Activated CD4-positive, alpha-beta T cell treated with anti-CD3 and anti-CD28 coated beads for 1 hour (primary cell): ENCODE data around the gene EPHX1.
"Not testable (repeated sequence)": the region's sequence is repeated elsewhere in the genome, so short reads cannot be mapped to it uniquely, and the experiment has no call there.

Source experiments
- DNase-seq: peaks from one replicate; pipeline ENCODE4 v3.0.0-alpha.2; 2020

EPHX1 gene

DNA sequence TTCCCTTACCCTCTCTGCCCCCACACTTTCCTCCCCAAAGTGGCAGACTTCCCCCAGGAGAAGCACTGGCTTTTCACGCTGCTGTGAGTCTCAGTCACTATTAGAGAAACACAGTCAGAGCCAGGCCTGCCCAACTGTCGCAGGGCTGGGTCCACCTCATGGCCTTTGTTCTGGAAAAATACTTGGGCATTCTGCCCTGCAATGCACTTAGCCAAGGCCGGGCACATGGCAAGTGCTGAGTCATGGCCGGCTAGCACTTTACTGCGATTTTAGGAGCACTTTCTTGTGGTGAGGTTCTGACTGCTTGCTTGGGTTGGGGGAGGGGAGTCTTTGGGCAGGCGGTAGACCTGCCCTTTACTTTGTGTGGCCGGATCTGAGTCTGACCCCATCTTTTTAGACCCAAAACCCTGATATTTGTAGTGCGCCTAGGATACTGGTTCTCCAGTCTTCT, 7.7 kb downstream of the EPHX1 start:
- DNase-seq: no peak

DNA sequence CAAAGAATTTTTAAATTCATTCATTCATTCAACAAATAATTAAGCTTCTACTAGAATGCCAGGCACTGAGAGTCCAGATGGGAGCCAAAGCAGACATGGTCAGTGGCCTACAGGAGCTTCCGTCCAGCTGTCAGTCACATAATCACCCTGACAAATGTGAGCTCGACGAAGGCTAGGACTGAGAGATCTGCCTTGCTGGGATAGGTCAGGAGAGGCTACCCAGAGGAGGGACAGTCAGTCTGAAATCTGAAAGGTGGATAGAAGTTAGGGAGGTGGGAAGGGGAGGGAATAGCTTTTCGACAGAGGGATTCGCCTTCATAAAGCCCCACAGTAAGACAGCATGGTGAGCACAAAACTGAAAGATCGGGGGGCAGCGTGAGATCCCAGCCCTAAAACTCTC, 8.3 kb downstream of the EPHX1 start:
- no peak for DNase-seq

DNA sequence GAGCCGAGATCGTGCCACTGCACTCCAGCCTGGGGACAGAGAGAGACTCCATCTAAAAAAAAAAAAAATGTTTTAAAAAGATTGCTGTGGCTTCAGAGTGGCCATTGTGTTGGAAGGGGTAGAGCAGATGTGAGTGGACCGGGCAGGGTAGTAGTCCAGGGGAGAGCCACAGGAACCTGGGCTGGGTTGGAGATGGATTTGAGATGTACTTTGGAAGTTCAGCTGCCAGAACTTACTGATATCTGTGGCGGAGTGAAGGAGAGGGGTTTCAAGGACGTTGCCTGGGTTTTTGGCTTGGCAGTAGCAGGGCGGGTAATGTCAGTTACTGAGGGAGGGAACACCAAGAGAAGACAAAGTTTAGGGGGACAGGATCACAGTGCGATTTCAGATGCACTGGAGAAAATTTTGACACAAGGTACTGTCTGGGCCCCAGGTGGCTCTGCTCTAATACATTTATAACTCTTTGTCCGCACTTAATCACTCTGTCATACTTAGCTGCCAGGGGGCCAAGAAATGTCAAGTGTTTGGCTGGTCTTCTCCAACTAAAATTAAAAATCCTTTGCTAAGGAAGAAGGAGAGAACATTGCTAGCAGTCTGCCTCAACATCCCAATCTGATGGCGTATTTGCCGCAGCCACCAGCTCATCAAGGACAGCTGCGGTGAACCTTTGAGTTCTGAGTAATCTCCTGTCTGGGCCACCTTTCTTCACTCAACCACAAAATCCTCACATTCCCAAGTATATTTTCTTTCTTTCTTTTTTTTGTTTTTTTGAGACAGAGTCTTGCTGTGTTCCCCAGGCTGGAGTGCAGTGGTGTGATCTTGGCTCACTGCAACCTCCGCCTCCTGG, 9.6 kb downstream of the EPHX1 start:
- no peak for DNase-seq

DNA sequence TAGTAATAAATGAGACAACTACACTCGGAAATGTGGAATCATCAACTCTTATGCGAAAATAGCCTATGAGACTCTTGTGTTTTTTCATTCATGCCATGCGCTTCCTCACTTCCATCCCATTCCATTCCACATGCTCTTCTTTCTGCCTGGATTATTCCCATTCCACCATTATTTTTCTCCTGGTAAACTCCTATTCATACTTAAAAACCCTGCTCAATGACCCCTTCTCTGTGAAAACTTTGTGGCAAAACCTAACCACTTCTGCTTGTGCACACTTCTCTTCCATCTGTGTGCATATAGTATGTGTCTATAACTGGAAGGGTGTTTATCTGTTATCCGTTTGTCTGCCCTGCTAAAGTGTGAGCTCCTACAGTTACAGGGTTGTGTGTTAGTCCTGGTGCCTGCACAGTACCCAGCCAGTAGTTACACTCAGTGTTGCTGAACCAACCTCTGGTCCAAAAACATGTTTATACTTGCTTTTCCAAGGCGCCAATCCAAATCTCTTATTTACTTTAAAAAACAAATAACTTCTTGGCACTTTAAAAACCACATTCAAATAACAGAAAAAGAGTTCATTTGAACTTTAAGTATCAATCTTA, 10.7 kb downstream of the EPHX1 start:
- no peak for DNase-seq

DNA sequence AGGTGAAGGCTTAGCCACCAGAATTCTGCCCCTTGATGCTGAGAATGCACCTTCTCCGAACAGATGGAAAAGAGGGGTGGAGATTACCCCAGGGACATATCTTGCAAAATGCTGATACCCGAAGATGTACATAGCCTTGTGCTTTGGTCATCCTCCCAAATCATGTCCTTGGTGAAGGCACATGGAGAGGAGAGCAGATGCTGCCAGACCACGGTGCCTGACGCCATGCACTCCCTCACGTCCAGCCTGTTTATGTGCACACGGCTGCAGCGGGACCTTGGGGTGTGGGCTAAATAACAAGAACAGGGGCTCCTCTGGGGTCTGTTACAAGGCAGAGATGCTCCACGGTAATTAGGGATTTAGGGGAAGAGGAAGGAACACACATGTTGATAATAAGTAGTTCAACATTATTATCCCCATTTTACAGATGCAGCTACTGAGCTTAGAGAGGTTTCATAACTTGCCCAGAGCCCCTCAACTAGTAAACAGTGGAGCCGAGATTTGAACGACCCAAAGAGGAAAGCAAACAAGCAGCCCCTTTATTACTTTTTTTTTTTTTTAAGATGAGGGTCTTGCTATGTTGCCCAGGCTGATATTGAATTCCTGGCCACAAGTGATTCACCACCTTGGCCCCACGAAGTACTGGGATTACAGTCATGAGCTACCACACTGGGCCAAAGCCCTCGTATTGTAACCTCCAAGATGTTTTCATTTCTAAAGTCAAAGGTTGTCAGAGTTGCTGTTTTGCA, 12.9 kb downstream of the EPHX1 start:
- no peak for DNase-seq

DNA sequence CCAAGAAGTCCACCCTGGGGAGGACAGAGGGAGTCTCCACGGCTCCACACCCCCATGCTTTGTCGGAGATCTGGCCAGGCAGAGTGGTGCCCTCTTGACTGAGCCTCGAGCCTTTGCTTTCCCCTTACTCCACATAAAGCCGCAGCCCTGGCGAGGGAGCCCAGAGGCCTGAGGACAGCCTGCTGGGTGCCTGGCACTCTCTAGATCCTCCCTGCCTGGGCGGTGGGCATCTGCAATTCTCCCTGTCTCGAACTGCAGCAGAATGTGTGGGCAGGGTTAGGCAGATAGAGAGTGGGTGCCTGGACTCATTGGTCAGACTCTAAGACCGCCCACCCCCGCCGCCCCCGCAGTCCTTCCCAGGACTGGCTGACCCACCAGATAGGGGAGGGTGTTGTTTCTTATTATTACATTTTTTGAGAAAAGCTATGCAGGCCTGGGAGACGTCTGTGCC, 13.9 kb downstream of the EPHX1 start:
- no peak for DNase-seq

DNA sequence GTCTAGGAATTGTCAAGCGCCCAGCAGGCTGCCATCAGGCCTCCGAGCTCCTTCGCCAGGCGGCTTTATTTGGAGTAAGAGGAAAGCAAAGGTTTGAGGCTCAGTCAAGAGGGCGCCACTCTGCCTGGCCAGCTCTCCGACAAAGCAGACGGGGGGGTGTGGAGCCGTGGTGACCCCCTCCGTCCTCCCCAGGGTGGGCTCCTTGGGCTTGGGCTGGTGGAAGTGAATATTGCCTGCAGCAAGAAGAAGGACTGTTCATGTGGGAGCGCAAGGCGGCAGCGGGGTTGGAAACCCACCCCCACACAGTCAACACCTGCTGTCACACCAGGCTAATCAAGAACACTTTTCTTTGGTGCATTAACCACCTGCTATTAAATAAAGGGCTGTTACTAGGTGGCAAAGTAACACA, 14.6 kb downstream of the EPHX1 start:
- no peak for DNase-seq

DNA sequence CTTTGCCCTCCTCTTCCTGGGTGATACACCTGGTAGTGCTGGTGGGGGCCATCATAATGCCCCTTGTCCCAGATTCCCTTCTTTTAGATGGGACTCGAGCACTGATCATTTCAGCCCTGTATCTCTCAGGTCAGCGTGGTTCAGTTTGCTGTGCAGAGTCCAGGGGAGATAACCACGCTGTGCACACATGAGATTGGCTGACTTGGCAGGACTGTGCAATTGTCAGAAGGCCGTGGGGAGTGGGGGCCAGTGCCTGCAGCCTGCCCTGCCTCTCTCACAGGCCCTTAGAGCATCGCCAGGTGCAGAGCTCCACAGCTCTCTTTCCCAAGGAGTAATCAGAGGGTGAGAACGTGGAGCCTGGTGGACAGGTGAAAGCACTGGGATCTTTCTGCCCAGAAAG, 15.2 kb downstream of the EPHX1 start:
- DNase-seq: no peak

DNA sequence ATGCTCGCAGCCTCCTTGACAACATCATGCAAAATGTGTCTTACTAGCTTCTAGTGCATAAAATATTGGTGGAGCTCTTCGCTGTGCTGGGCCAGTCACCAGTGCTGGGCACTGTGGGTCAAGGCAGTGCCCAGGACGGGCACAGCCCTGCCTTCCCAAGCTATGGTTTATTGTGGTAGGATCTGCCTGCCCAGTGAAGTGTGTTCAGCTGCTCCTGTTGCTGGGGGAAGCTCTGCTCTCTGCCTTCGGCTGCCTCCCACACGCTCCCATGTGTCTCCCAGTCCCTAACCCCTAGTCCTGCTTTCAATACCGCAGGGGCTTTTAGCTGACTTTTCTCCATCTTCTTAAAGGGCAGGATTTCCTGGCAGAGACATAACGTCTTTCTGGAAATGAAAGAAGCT, 15.7 kb downstream of the EPHX1 start:
- no peak for DNase-seq

DNA sequence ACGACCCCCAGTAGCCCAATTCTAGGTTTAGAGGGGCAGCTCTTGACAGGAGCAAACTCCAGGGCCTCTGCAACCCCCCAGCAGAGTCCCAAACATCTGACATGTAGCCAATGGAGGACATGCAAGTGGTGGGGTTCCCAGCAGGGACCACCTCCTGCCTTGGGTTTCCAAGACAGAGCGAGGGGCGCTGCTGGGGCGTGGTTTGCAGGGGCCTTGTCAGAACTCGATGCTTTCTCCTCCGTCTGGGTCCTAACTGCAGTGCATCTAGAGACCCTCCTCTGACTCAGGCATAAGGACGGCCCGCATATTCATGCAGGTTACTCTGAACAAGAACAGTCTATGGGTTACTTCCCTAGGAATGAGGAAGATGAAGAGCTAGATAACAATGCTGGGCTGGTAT, 17.2 kb downstream of the EPHX1 start:
- DNase-seq: no peak

DNA sequence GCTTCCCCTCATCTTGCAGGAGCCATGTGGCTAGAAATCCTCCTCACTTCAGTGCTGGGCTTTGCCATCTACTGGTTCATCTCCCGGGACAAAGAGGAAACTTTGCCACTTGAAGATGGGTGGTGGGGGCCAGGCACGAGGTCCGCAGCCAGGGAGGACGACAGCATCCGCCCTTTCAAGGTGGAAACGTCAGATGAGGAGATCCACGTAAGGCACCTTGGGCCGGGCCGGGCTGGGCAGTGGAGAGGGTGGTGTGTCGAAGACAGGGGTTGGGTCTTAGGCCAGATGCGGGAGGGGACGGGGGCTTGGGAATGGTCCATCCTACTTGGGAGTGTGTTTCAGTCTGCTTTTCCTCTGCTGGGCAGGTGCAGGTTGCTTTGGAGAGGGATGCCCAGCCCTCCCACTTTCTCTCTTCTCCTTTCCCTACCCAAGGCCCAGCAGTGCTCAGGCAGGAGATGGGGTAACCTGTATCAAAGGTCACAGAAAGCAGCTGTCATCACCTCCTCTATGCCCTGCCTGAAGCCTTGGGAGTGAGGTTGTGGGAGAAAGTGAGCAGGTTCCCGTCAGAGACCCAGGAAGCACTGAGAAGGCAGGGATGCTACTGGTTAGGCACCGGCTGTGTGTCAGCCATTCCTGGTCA, 18.9 kb downstream of the EPHX1 start:
- DNase-seq: no peak

DNA sequence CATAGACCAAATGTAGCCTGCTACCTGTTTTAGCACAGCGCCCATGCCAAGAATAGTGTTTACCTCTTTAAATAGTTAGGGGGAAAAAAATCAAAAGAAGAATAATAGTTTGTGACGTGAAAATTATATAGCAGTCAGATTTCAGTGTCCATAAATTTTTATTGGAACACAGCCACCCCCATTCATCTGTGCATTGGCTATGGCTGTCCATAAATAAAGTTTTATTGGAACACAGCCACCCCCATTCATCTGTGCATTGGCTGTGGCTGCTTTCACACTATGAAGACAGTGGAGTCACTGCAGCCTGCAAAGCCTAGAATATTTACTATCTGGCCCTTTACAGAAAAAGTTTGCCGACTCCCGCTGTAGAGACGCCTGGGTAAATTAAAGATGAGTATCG, 20.9 kb downstream of the EPHX1 start:
- DNase-seq: no peak

DNA sequence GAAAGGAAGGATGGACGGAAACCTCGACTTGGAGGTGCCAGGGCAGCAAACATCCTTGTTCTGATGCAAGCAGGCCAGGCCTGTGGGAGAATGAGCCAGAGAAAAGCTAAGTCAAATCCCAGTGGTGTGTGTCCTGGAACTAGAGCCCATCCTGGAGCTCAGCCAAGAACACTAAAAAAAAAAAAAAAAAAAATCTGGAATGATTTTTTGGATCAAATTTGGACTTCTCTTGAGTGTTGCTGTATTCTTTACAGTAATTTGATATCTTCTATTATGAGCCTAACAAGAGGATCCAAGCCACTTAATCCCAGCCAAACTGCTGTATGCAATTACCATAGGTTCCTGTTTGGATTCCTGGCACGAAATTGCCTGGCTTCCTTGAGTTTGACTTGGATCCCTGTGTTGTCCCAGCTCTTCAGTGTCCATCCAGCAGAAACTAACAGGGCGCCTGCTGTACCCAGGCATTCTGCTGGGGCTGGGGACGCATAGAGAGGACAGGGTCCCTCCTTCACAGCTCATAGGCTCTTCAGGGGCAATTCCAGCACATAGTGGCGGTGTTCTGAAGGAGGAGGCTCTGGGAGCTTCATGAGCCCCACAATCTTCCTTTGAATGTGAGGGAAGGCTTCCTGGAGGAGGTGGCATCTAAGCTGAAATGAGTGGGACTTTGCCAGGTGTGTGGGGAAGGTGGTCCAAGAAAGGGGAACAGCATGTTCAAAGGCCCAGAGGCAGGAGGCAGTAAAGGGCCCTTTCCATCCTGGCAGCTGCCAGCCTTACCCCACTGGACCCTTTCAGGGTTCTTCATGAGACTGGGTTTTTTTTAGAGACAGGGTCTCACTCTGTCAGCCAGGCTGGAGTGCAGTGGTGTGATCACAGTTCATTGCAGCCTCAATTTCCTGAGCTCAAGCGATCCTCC, 24.7 kb downstream of the EPHX1 start:
- DNase-seq: no peak

DNA sequence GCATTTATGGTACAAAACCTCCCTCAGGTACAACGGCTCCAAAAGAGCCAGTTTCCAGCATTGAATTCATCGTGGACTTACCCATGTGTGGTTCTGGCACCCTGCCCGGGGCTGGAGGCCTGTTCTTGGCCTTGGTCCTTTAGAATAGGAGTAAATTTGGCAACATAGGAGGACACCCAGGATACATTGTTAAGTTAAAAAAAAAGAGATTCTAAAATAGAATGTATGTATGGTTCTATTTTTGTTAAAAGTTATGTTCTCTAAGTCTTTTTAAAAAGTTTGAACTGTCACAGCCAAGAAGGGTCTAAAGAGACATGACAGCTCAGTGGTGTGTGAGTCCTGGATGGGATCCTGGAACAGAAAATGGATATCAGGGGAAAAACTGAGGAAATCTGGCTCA, 25.9 kb downstream of the EPHX1 start:
- no peak for DNase-seq

DNA sequence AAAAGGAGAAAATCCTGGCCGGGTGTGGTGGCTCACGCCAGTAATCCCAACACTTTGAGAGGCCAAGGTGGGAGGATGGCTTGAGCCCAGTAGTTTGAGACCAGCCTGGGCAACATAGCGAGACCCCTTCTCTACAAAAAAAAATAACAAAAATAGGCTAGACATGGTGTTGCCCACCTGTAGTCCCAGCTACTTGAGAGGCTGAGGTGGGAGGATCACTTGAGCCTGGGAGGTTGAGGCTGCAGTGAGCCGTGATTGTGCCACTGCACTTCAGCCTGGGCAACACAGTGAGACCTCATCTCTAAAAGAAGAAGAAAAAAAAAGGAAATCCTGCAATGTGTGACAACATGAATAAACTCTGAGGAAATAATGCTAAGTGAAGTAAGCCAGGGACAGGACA, 26.4 kb downstream of the EPHX1 start:
- not testable (repeated sequence) for DNase-seq

DNA sequence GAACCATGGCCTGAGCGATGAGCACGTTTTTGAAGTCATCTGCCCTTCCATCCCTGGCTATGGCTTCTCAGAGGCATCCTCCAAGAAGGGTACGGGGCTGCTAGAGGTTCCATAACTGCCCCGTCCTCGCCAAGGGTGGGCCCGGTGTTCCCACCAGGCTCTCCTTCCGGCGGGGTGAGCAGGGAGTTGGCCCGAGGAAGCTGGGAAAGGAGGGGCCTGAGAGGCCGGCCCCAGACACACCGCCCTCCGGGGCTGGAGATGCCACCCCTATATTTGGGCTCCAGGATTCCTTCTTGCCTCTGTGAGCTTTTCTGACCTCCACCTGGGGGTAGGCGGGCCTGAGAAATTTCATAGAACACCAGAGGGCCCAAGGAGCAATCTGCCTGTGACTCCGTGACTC, 28.9 kb downstream of the EPHX1 start:
- no peak for DNase-seq

DNA sequence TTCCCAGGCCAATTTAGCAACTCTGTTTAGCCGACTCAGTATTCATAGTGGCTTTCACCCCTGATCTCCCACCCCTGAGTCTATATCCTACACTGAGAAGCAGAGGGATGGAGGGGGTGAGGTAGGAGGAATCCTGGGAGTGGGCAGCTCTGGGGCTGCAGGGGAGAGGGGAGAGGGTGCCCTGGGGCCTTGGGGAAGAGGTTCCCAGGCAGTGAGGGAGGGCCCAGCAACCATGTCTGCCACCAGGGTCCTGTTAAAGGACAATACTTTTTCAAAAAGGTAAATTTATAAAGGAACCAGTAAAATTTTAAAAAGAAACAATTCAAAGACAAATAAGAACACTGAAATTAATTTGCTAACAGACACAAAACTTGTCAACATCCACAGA, 30.3 kb downstream of the EPHX1 start:
- no peak for DNase-seq

DNA sequence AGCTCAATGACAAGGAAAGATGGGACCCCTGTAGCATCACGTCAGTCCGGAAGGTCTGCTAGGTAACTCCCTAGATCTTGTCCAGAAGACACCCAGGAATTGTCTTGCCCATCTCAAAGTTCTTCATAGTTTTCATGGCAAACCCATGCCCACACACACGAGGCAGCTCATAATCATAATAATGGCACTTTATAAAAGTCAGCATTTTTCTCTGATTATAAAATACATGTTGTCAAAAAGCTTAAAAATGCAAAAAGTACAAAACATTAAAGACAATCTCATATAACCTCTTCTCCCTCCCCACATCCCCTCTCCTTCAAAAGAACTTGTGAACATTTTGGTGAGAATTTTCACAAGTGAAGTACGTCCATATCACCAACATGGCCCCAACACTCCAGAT, 30.8 kb downstream of the EPHX1 start:
- no peak for DNase-seq

DNA sequence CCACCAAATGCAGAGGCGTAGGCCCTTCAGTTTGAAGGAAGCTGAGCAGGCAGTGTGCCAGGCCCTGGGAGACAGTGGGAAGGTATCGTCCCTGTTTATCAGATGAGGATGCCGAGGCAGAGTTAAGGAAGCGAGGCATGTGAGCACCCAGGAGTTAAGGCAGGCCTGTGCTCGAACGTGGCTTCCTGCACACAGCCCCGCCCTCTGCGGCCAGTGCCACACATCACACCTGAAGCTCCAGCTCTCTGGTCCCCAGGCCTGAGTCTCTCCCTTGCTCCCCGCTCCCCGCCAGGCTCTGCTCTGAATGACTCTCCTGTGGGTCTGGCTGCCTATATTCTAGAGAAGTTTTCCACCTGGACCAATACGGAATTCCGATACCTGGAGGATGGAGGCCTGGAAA, 32.1 kb downstream of the EPHX1 start:
- no peak for DNase-seq

DNA sequence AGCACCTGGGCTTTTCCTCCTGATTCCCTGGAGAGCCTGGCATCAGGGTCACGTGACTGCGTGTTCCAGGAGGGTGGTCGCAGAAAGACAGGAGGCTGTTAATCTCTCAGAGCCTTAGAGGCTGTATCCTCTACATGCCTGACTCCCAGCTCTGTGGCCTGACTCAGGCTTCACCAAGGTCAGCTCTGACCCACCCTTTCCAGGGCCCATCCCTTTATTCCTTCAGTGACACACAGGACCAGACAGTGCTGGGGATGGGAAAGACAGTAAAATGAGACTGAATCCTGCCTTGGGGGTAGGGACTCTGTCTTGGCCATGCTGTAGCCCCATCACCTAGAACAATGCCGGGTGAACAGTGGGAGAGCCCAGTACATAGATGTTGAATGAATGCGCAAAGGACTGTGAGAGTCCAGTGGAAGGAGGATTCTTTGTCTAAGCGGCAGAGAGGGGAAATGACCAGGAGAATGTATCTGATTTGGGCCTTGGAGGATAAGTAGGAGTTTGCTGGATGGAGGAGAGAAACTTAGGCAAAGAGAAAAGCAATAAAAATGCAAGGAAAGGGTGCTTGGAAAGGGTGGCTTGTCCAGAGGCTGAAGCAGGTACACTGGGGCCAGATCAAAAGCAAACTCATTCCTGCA, 33.0 kb downstream of the EPHX1 start:
- DNase-seq: no peak

DNA sequence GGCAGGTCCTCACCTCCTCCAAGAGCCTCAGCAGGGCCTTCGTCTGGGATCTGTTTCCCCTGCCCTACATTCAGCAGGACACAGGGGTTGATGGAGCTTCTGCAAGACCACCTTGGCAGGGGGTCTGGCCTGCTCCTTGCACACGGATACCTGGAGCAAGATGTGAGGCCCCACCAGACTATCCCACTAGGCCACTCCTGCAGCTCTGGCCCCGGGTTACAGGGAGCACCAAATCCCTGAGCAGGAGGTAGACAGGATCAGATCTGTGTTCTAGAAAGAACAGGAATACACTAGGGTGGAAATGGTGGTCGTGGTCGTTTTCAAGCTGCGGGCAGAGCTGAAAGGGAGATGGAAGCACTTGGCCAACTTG, 33.5 kb downstream of the EPHX1 start:
- no peak for DNase-seq
